Fibroblast of lung (primary cell): Measurements from ENCODE around the gene SEC61A2. TPM values are rescaled to one million over a fixed set of nuclear protein-coding genes. Genes with fewer than 3 reads are reported as not detected.
"Not testable (repeated sequence)": the region's sequence is repeated elsewhere in the genome, so short reads cannot be mapped to it uniquely, and the experiment has no call there.

ENCODE experiments used
- DNase-seq, 2 donors: peaks; one replicate each; pipeline versions ENCODE4 v3.0.0 to v3.0.0-alpha.2; 2010; ENCODE audit warnings: low read depth in 2 of 2
- H2AFZ ChIP-seq: 2 replicates; pipeline ENCODE4 v1.5.1; 2012; ENCODE audit warnings: low read length, control low read depth, inconsistent platforms
- H3K27ac ChIP-seq: 2 replicates; pipeline ENCODE4 v1.5.1; 2011; ENCODE audit warnings: low read length, control low read depth; ENCODE audit not compliant: insufficient read depth
- H3K27me3 ChIP-seq: 2 replicates; pipeline ENCODE4 v1.5.1; 2011; ENCODE audit warnings: mild to moderate bottlenecking, low read length; ENCODE audit not compliant: control insufficient read depth, insufficient read depth
- H3K36me3 ChIP-seq: 2 replicates; pipeline ENCODE4 v1.5.1; 2011; ENCODE audit warnings: low read length; ENCODE audit not compliant: control insufficient read depth, insufficient read depth
- H3K4me1 ChIP-seq: 2 replicates; pipeline ENCODE4 v1.5.1; 2011; ENCODE audit warnings: low read length; ENCODE audit not compliant: control insufficient read depth, insufficient read depth; ENCODE audit errors: extremely low read depth
- H3K4me2 ChIP-seq: 2 replicates; pipeline ENCODE4 v1.5.1; 2011; ENCODE audit warnings: low read length, control low read depth; ENCODE audit not compliant: insufficient read depth; ENCODE audit errors: extremely low read depth
- H3K4me3 ChIP-seq, 4 experiments: fragments of 200-600 bp in 1 of 4; sonication (generic) in 1 of 4; replicated peaks in 1 of 4; 2 replicates each; pipeline ENCODE4 v1.5.1; 2011 to 2016; ENCODE audit warnings: low read length in 4 of 4, low read depth in 3 of 4, mild to moderate bottlenecking in 3 of 4, control low read depth in 2 of 4, inconsistent platforms in 1 of 4, mixed read lengths in 1 of 4; ENCODE audit not compliant: insufficient read depth in 1 of 4; ENCODE audit errors: control extremely low read depth in 1 of 4
- H3K79me2 ChIP-seq: 2 replicates; pipeline ENCODE4 v1.5.1; 2012; ENCODE audit warnings: mild to moderate bottlenecking, low read length, inconsistent platforms; ENCODE audit not compliant: control insufficient read depth, insufficient read depth
- H3K9ac ChIP-seq: 2 replicates; pipeline ENCODE4 v1.5.1; 2011; ENCODE audit warnings: mild to moderate bottlenecking, low read length, control low read depth; ENCODE audit not compliant: insufficient read depth
- H3K9me3 ChIP-seq: 2 replicates; pipeline ENCODE4 v1.5.1; 2012; ENCODE audit warnings: low read depth, low read length; ENCODE audit not compliant: control insufficient read depth, insufficient read depth
- H4K20me1 ChIP-seq: 2 replicates; pipeline ENCODE4 v1.5.1; 2011; ENCODE audit warnings: low read length; ENCODE audit not compliant: control insufficient read depth, insufficient read depth; ENCODE audit errors: extremely low read depth
- EZH2 ChIP-seq: IDR thresholded peaks from 2 replicates; pipeline ENCODE4 v1.5.1; 2012; ENCODE audit warnings: low read length, control low read depth, mild to moderate bottlenecking; ENCODE audit errors: missing control alignments
- polyA plus RNA-seq, 2 donors: library from polyadenylated mRNA; depleted of rRNA in 1 of 2; stranded (reverse) in 1 of 2; unstranded in 1 of 2; fragments of >200 nt; gene quantifications; 2 replicates each; pipeline ENCODE4 v1.2.1, GENCODE V29; 2011 to 2012; ENCODE audit warnings: missing spikeins in 1 of 2
- total RNA-seq: library from RNA; depleted of rRNA; stranded (reverse); fragments of >200 nt; gene quantifications from 2 replicates; pipeline ENCODE4 v1.2.1, GENCODE V29; 2014
- TF ChIP-seq, protein P1 (sequence below), 2 donors: IDR thresholded peaks in 1 of 2; conservative IDR thresholded peaks in 1 of 2; 1 replicate in 1 of 2; 2 replicates in 1 of 2; pipeline ENCODE4 v1.5.1; 2011 to 2012; ENCODE audit warnings: low read length in 2 of 2, control low read depth in 1 of 2, inconsistent platforms in 1 of 2, low read depth in 1 of 2, mild to moderate bottlenecking in 1 of 2

Gene SEC61A2
- total and polyA plus RNA-seq, 2 donors (not counting 1 experiment from before 2014, with no cell fraction given) = 9.2 to 12.8 TPM

GRCh38 chr10:12088919-12089318, 40.6 kb upstream of the SEC61A2 start:
- no peak overlapping the region for H3K9ac ChIP-seq
- H3K27me3 ChIP-seq = no peaks in the 10 kb centered on the region
- DNase-seq = no peak
- H4K20me1 ChIP-seq = no peaks in the 10 kb centered on the region
- no peak overlapping the region for H2AFZ ChIP-seq
- no peak overlapping the region for H3K4me2 ChIP-seq
- no peak overlapping the region for H3K27ac ChIP-seq
- peaks cover 2% of the 10 kb centered on the region for H3K36me3 ChIP-seq
- H3K4me1 ChIP-seq = no peaks in the 10 kb centered on the region
- TF ChIP-seq EZH2 = no peak
- TF ChIP-seq, protein P1, sequence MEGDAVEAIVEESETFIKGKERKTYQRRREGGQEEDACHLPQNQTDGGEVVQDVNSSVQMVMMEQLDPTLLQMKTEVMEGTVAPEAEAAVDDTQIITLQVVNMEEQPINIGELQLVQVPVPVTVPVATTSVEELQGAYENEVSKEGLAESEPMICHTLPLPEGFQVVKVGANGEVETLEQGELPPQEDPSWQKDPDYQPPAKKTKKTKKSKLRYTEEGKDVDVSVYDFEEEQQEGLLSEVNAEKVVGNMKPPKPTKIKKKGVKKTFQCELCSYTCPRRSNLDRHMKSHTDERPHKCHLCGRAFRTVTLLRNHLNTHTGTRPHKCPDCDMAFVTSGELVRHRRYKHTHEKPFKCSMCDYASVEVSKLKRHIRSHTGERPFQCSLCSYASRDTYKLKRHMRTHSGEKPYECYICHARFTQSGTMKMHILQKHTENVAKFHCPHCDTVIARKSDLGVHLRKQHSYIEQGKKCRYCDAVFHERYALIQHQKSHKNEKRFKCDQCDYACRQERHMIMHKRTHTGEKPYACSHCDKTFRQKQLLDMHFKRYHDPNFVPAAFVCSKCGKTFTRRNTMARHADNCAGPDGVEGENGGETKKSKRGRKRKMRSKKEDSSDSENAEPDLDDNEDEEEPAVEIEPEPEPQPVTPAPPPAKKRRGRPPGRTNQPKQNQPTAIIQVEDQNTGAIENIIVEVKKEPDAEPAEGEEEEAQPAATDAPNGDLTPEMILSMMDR (conservative IDR thresholded peaks at IDR 0.05 in 1 of 2, IDR thresholded peaks at IDR 0.05 in 1 of 2; ENCODE audit: low read depth in 1 of 2, low read length in 2 of 2) = no peak
- no peak overlapping the region for H3K4me3 ChIP-seq
- H3K9me3 ChIP-seq = no peaks in the 10 kb centered on the region
- H3K79me2 ChIP-seq = no peaks in the 10 kb centered on the region

GRCh38 chr10:12091421-12091820, 38.1 kb upstream of the SEC61A2 start:
- DNase-seq = no peak
- H3K9me3 ChIP-seq = no peaks in the 10 kb centered on the region
- no peaks in the 10 kb centered on the region for H3K79me2 ChIP-seq
- H3K36me3 ChIP-seq = peaks cover 4% of the 10 kb centered on the region
- H2AFZ ChIP-seq = no peak overlapping the region
- TF ChIP-seq, protein P1 (conservative IDR thresholded peaks at IDR 0.05 in 1 of 2, IDR thresholded peaks at IDR 0.05 in 1 of 2; ENCODE audit: low read depth in 1 of 2, low read length in 2 of 2) = no peak
- no peak for TF ChIP-seq EZH2
- no peak overlapping the region for H3K4me3 ChIP-seq
- no peaks in the 10 kb centered on the region for H4K20me1 ChIP-seq
- H3K27me3 ChIP-seq = no peaks in the 10 kb centered on the region
- no peaks in the 10 kb centered on the region for H3K4me1 ChIP-seq
- H3K27ac ChIP-seq = no peak overlapping the region
- no peak overlapping the region for H3K4me2 ChIP-seq
- no peak overlapping the region for H3K9ac ChIP-seq

DNA sequence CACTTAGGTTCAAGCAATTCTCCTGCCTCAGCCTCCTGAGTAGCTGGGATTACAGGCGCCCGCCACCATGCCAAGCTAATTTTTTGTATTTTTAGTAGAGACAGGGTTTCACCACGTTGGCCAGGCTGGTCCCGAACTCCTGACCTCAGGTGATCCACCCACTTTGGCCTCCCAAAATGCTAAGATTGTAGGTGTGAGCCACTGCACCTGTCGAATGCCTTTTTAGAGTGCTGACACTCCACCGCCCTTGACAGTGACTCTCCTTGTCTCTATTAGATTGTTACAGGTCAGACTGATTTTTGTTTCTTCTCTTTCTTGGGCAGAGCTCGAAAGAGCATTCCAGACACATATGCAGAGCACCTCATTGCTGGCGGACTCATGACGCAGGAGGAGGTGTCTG, 32.1 kb upstream of the SEC61A2 start:
- H3K4me1 ChIP-seq, H3K79me2 ChIP-seq, DNase-seq, H3K4me3 ChIP-seq, H3K4me2 ChIP-seq, H3K27ac ChIP-seq, H2AFZ ChIP-seq, H3K27me3 ChIP-seq, H3K9me3 ChIP-seq, H3K9ac ChIP-seq, H4K20me1 ChIP-seq, H3K36me3 ChIP-seq: not testable (repeated sequence)
